OCI-LY3 (cell line): ENCODE measurements around the gene FAM89B.

ENCODE experiments used
- H2AFZ ChIP-seq: fragments of 200-600, 300-600 bp; shearing (Covaris generic); 2 replicates; pipeline ENCODE4 v1.6.0; 2014; ENCODE audit warnings: antibody characterized with exemption, low read depth, low read length
- H3K27ac ChIP-seq: fragments of 200-600, 300-600 bp; sonication (generic); 2 replicates; pipeline ENCODE4 v1.5.1; 2014; ENCODE audit warnings: mild to moderate bottlenecking, low read length, moderate library complexity, mixed read lengths
- H3K27me3 ChIP-seq: fragments of 200-600, 300-600 bp; sonication (generic); 2 replicates; pipeline ENCODE4 v1.6.1; 2014; ENCODE audit warnings: low read depth, low read length, mixed read lengths
- H3K36me3 ChIP-seq: fragments of 200-600, 300-600 bp; sonication (generic); replicated peaks from 2 replicates; pipeline ENCODE3; 2014; ENCODE audit warnings: low read depth, low read length, mixed read lengths
- H3K4me1 ChIP-seq: fragments of 300-600, 200-600 bp; sonication (generic); 2 replicates; pipeline ENCODE4 v1.6.1; 2014; ENCODE audit warnings: low read length, mixed read lengths
- H3K4me2 ChIP-seq: fragments of 200-600, 300-600 bp; sonication (generic); 2 replicates; pipeline ENCODE4 v1.6.1; 2014; ENCODE audit warnings: low read length, mixed read lengths
- H3K4me3 ChIP-seq: fragments of 300-600, 200-600 bp; sonication (generic); 2 replicates; pipeline ENCODE4 v1.5.1; 2014; ENCODE audit warnings: antibody characterized with exemption, mild to moderate bottlenecking, low read length, moderate library complexity
- H3K79me2 ChIP-seq: fragments of 300-600, 200-600 bp; shearing (Covaris generic); 2 replicates; pipeline ENCODE4 v1.6.1; 2014; ENCODE audit warnings: mild to moderate bottlenecking, low read length, mixed read lengths
- H3K9ac ChIP-seq: fragments of 300-600, 200-600 bp; shearing (Covaris generic); 2 replicates; pipeline ENCODE4 v1.6.0; 2014; ENCODE audit warnings: mild to moderate bottlenecking, low read length, moderate library complexity
- H3K9me3 ChIP-seq: fragments of 200-600, 300-600 bp; shearing (Covaris generic); 2 replicates; pipeline ENCODE4 v1.6.1; 2014; ENCODE audit warnings: low read length, mixed read lengths; ENCODE audit not compliant: insufficient read depth
- H4K20me1 ChIP-seq: fragments of 200-600, 300-600 bp; sonication (generic); 2 replicates; pipeline ENCODE4 v1.6.1; 2016; ENCODE audit warnings: low read length, mixed read lengths; ENCODE audit not compliant: insufficient read depth
- CTCF ChIP-seq: fragments of 200-600, 300-600 bp; sonication (generic); IDR thresholded peaks from 2 replicates; pipeline ENCODE4 v1.5.1; 2014; ENCODE audit warnings: antibody characterized with exemption, low read length, low read depth
- EZH2phosphoT487 ChIP-seq: fragments of 200-600 bp; shearing (Covaris generic); IDR thresholded peaks from 2 replicates; pipeline ENCODE4 v1.6.1; 2018; ENCODE audit warnings: antibody characterized with exemption, mixed run types, low read depth

FAM89B gene

GRCh38 chr11:65556470-65557279 is 15.7 kb upstream of the FAM89B start:
- Histone ChIP-seq H3K36me3 (no peaks in the 10 kb centered on the region), H2AFZ (no peak overlapping the region), H3K4me2 (no peak overlapping the region), H3K9me3 (no peaks in the 10 kb centered on the region), H3K79me2 (no peaks in the 10 kb centered on the region), H3K4me1 (peaks cover 13% of the 10 kb centered on the region), H3K27ac (no peak overlapping the region), H4K20me1 (no peaks in the 10 kb centered on the region), H3K27me3 (peaks cover 9% of the 10 kb centered on the region), H3K4me3 (no peak overlapping the region), H3K9ac (no peak overlapping the region)
- TF ChIP-seq EZH2phosphoT487, result no peak
- no peak for TF ChIP-seq CTCF

GRCh38 chr11:65557280-65558001 is 14.9 kb upstream of the FAM89B start:
- peak overlapping the region; percentile 83 for H3K4me2 ChIP-seq
- no peaks in the 10 kb centered on the region for H3K9me3 ChIP-seq
- H3K27ac ChIP-seq, result no peak overlapping the region
- H2AFZ ChIP-seq, result no peak overlapping the region
- peaks cover 9% of the 10 kb centered on the region for H3K27me3 ChIP-seq
- no peak for TF ChIP-seq CTCF
- H3K79me2 ChIP-seq, result no peaks in the 10 kb centered on the region
- H3K9ac ChIP-seq, result peak overlapping the region; percentile 69
- H3K4me3 ChIP-seq, result peak overlapping the region; percentile 80
- no peaks in the 10 kb centered on the region for H3K36me3 ChIP-seq
- H4K20me1 ChIP-seq, result no peaks in the 10 kb centered on the region
- H3K4me1 ChIP-seq, result peaks cover 7% of the 10 kb centered on the region

- H3K27me3 ChIP-seq, result peaks cover 9% of the 10 kb centered on the region
- no peaks in the 10 kb centered on the region for H3K79me2 ChIP-seq
- peak within 1 kb of the TSS; percentile 83 for H3K4me2 ChIP-seq
- H3K9ac ChIP-seq, result peak within 1 kb of the TSS; percentile 69
- no peaks in the 10 kb centered on the region for H3K9me3 ChIP-seq
- TF ChIP-seq EZH2phosphoT487 (no peak), CTCF (no peak)
- peak within 1 kb of the TSS; percentile 80 for H3K4me3 ChIP-seq
- no peaks in the 10 kb centered on the region for H4K20me1 ChIP-seq
- H2AFZ ChIP-seq, result peak within 1 kb of the TSS; percentile 64
- peaks cover 12% of the 10 kb centered on the region for H3K4me1 ChIP-seq
- H3K27ac ChIP-seq, result no peak within 1 kb of the TSS
- H3K36me3 ChIP-seq, result no peaks in the 10 kb centered on the region
Measured at GRCh38 chr11:65558002-65558929, 14.1 kb upstream of the FAM89B start, which contains the start of gene LTBP3. Gene LTBP3, minus strand, starts transcription at chr11:65558359. Its CDS starts 400 bp downstream, at chr11:65557959.
